Stimulated activated CD4-positive, alpha-beta T cell treated with anti-CD3 and anti-CD28 coated beads, Interleukin-1b, Interleukin-23, amount 100 ng/mL, for 48 hours (primary cell): ENCODE results near the gene DAP3.
"Not testable (repeated sequence)": the region's sequence is repeated elsewhere in the genome, so short reads cannot be mapped to it uniquely, and the experiment has no call there.

Experiments used
- DNase-seq: peaks from one replicate; pipeline ENCODE4 v3.0.0-alpha.2; 2020

DAP3 gene

GRCh38 chr1:155689081-155689607 lies at the start of gene DAP3:
TSS of gene DAP3 (plus strand) at chr1:155689091. CDS start at chr1:155709780, 20,689 bp downstream.
- not testable (repeated sequence) for DNase-seq

- no peak for DNase-seq
Measured at GRCh38 chr1:155640367-155640766, 48.5 kb upstream of the DAP3 start.

- not testable (repeated sequence) for DNase-seq
Measured at GRCh38 chr1:155642559-155643180, 46.2 kb upstream of the DAP3 start.

- no peak for DNase-seq
Measured at GRCh38 chr1:155643230-155643629, 45.7 kb upstream of the DAP3 start.

- no peak for DNase-seq
Measured at GRCh38 chr1:155645034-155645598, 43.8 kb upstream of the DAP3 start.

GRCh38 chr1:155645648-155646047 lies 43.2 kb upstream of the DAP3 start:
- no peak for DNase-seq

- DNase-seq = no peak
Measured at GRCh38 chr1:155646307-155646706, 42.6 kb upstream of the DAP3 start.

GRCh38 chr1:155648207-155649147 lies 40.4 kb upstream of the DAP3 start:
- DNase-seq = no peak

- DNase-seq = no peak
Measured at GRCh38 chr1:155649676-155650075, 39.2 kb upstream of the DAP3 start.

- no peak for DNase-seq
Measured at GRCh38 chr1:155650231-155650757, 38.6 kb upstream of the DAP3 start.

- DNase-seq = no peak
Measured at GRCh38 chr1:155651861-155652661, 36.8 kb upstream of the DAP3 start.

- no peak for DNase-seq
Measured at GRCh38 chr1:155652951-155653350, 35.9 kb upstream of the DAP3 start.

GRCh38 chr1:155657463-155657862 lies 31.4 kb upstream of the DAP3 start:
- no peak for DNase-seq

- not testable (repeated sequence) for DNase-seq
Measured at GRCh38 chr1:155661239-155661638, 27.7 kb upstream of the DAP3 start.

GRCh38 chr1:155669233-155670162 lies 19.4 kb upstream of the DAP3 start:
- no peak for DNase-seq

GRCh38 chr1:155671750-155672149 lies 17.1 kb upstream of the DAP3 start:
- DNase-seq = no peak

GRCh38 chr1:155673003-155673402 lies 15.9 kb upstream of the DAP3 start:
- DNase-seq = no peak

GRCh38 chr1:155678027-155678426 lies 10.9 kb upstream of the DAP3 start:
- DNase-seq = no peak

- DNase-seq = not testable (repeated sequence)
Measured at GRCh38 chr1:155678992-155679391, 9.9 kb upstream of the DAP3 start.

GRCh38 chr1:155680531-155680930 lies 8.4 kb upstream of the DAP3 start:
- no peak for DNase-seq

GRCh38 chr1:155681776-155682175 lies 7.1 kb upstream of the DAP3 start:
- no peak for DNase-seq
